CD4-positive, alpha-beta T cell (primary cell): Measurements from ENCODE around the gene MROH8. TPM values are rescaled to one million over a fixed set of nuclear protein-coding genes. Genes with fewer than 3 reads are reported as not detected.

Experiments
- ATAC-seq: fragments of 200-7000 bp; cut with Tn5 transposase; one replicate; pipeline ENCODE4 v1.10.0; 2022; ENCODE audit warnings: mild to moderate bottlenecking; ENCODE audit not compliant: poor library complexity
- CTCF ChIA-PET: fragments of 350-600 bp; sonication (Branson Sonifier 250); formaldehyde crosslinking; loops from one replicate; lab custom pipeline; 2021; ENCODE audit warnings: antibody characterized with exemption, inconsistent platforms; lab: Charles Lee
- POLR2A ChIA-PET: fragments of 350-600 bp; sonication (Branson Sonifier 250); formaldehyde crosslinking; loops from one replicate; lab custom pipeline; 2021; ENCODE audit warnings: antibody characterized with exemption, inconsistent platforms; lab: Charles Lee
- DNase-seq, 14 experiments: peaks; one replicate each; pipeline ENCODE4 v3.0.0-alpha.2; 2013 to 2020; ENCODE audit warnings: mixed read lengths in 2 of 14
- H3K27ac ChIP-seq, 2 donors: one replicate each; pipeline versions ENCODE4 v1.5.1 to v1.7.0; 2013; ENCODE audit warnings: low read length in 2 of 2, low read depth in 1 of 2, mild to moderate bottlenecking in 1 of 2
- H3K27me3 ChIP-seq, 2 experiments: 1 replicate in 1 of 2; 2 replicates in 1 of 2; pipeline versions ENCODE4 v1.6.1 to v1.7.0; 2013; ENCODE audit warnings: low read length in 2 of 2, control low read depth in 1 of 2, mild to moderate bottlenecking in 1 of 2, moderate library complexity in 1 of 2; ENCODE audit not compliant: insufficient read depth in 2 of 2, control insufficient read depth in 1 of 2
- H3K36me3 ChIP-seq: one replicate; pipeline ENCODE4 v1.6.1; 2013; ENCODE audit warnings: low read length, control low read depth; ENCODE audit not compliant: insufficient read depth
- H3K4me1 ChIP-seq: one replicate; pipeline ENCODE4 v1.6.1; 2013; ENCODE audit warnings: low read length, control low read depth; ENCODE audit not compliant: insufficient read depth
- H3K4me3 ChIP-seq: one replicate; pipeline ENCODE4 v1.5.1; 2013; ENCODE audit warnings: mild to moderate bottlenecking, low read length, moderate library complexity
- H3K9me3 ChIP-seq, 2 experiments: 1 replicate in 1 of 2; 2 replicates in 1 of 2; pipeline versions ENCODE4 v1.6.1 to v1.7.0; 2013; ENCODE audit warnings: low read length in 2 of 2, mild to moderate bottlenecking in 2 of 2, control low read depth in 1 of 2, moderate library complexity in 1 of 2; ENCODE audit not compliant: control insufficient read depth in 1 of 2, insufficient read depth in 1 of 2
- H3K27ac Mint-ChIP-seq: one replicate; pipeline ENCODE4 v1.8.0; 2020; ENCODE audit warnings: mixed read lengths
- H3K27me3 Mint-ChIP-seq: one replicate; pipeline ENCODE4 v1.8.0; 2021; ENCODE audit warnings: mixed read lengths
- H3K36me3 Mint-ChIP-seq: one replicate; pipeline ENCODE4 v1.8.0; 2021; ENCODE audit warnings: low read depth, mixed read lengths
- H3K4me1 Mint-ChIP-seq: one replicate; pipeline ENCODE4 v1.8.0; 2021; ENCODE audit warnings: low read depth, mixed read lengths
- H3K4me3 Mint-ChIP-seq: one replicate; pipeline ENCODE4 v1.8.0; 2020; ENCODE audit warnings: mild to moderate bottlenecking, mixed read lengths
- H3K9me3 Mint-ChIP-seq: one replicate; pipeline ENCODE4 v1.8.0; 2020; ENCODE audit warnings: mixed read lengths
- CTCF ChIP-seq: fragments of 200-600 bp; IDR thresholded peaks from one replicate; pipeline ENCODE4 v1.8.0; 2022; ENCODE audit warnings: antibody characterized with exemption, mild to moderate bottlenecking
- intact Hi-C, 2 experiments: fragments of 100-400 bp; cut with DNase I in 1 of 2; cut with micrococcal nuclease in 1 of 2; formaldehyde crosslinking; loops; one replicate each; pipeline versions ENCODE4 v1.15.1 to v1.9.0; 2023 to 2025; cut with DNase I, micrococcal nuclease
- total RNA-seq, 174 experiments: library from RNA in 2 of 174; stranded (reverse) in 2 of 174; gene quantifications; one replicate each; pipeline ENCODE4 v1.2.3 and lab custom pipeline; 2021 to 2026

MROH8 gene
- total RNA-seq, 2 experiments from 2014 or later, result 1.1 to 1.2 TPM

GRCh38 chr20:37209193-37209592 is 29.8 kb upstream of the MROH8 start:
- no peak overlapping the region for H3K4me3 ChIP-seq
- CTCF ChIA-PET, result no interaction called here
- H3K27me3 ChIP-seq, result no peaks in the 10 kb centered on the region
- Mint-ChIP-seq H3K9me3 (no peaks in the 10 kb centered on the region), H3K36me3 (peaks cover 80% of the 10 kb centered on the region), H3K4me1 (no peaks in the 10 kb centered on the region), H3K27me3 (no peaks in the 10 kb centered on the region), H3K4me3 (no peak overlapping the region), H3K27ac (no peak overlapping the region)
- TF ChIP-seq CTCF, result no peak
- H3K9me3 ChIP-seq, result no peaks in the 10 kb centered on the region
- DNase-seq (no peak), ATAC-seq (no peak)
- H3K4me1 ChIP-seq, result no peaks in the 10 kb centered on the region
- H3K36me3 ChIP-seq, result peaks cover 97% of the 10 kb centered on the region
- H3K27ac ChIP-seq, result no peak overlapping the region
- POLR2A ChIA-PET, result no interaction called here
- intact Hi-C loops, result no loop called here

GRCh38 chr20:37207171-37207570 is 27.8 kb upstream of the MROH8 start:
- ATAC-seq, result no peak
- ChIA-PET POLR2A (no interaction called here), CTCF (no interaction called here)
- intact Hi-C loops, result no loop called here
- H3K9me3 ChIP-seq, result no peaks in the 10 kb centered on the region
- no peaks in the 10 kb centered on the region for H3K27me3 Mint-ChIP-seq
- DNase-seq, result no peak
- H3K4me3 Mint-ChIP-seq, result no peak overlapping the region
- H3K36me3 Mint-ChIP-seq, result peaks cover 79% of the 10 kb centered on the region
- TF ChIP-seq CTCF, result no peak
- H3K36me3 ChIP-seq, result peaks cover 97% of the 10 kb centered on the region
- H3K4me1 Mint-ChIP-seq, result peaks cover 3% of the 10 kb centered on the region
- H3K27ac ChIP-seq, result no peak overlapping the region
- no peaks in the 10 kb centered on the region for H3K27me3 ChIP-seq
- no peak overlapping the region for H3K27ac Mint-ChIP-seq
- H3K9me3 Mint-ChIP-seq, result no peaks in the 10 kb centered on the region
- no peak overlapping the region for H3K4me3 ChIP-seq
- no peaks in the 10 kb centered on the region for H3K4me1 ChIP-seq

GRCh38 chr20:37205794-37206193 is 26.4 kb upstream of the MROH8 start:
- CTCF ChIA-PET, result interaction anchor here (1.1 kb wide), 1 partner anchor 10 kb away, joined by 4 read pairs; no protein-coding TSS in a partner anchor
- ATAC-seq (no peak), DNase-seq (no peak)
- Histone ChIP-seq H3K9me3 (no peaks in the 10 kb centered on the region), H3K27me3 (no peaks in the 10 kb centered on the region), H3K4me3 (no peak overlapping the region), H3K36me3 (peaks cover 97% of the 10 kb centered on the region), H3K4me1 (no peaks in the 10 kb centered on the region), H3K27ac (no peak overlapping the region)
- no peak overlapping the region for H3K27ac Mint-ChIP-seq
- H3K9me3 Mint-ChIP-seq, result no peaks in the 10 kb centered on the region
- H3K4me1 Mint-ChIP-seq, result peaks cover 9% of the 10 kb centered on the region
- no peak for TF ChIP-seq CTCF
- POLR2A ChIA-PET, result no interaction called here
- H3K36me3 Mint-ChIP-seq, result peaks cover 86% of the 10 kb centered on the region
- H3K27me3 Mint-ChIP-seq, result no peaks in the 10 kb centered on the region
- intact Hi-C loops, result no loop called here
- H3K4me3 Mint-ChIP-seq, result no peak overlapping the region
